Measurements from ENCODE around the gene DGLUCY.
"Not testable (repeated sequence)": the region's sequence is repeated elsewhere in the genome, so short reads cannot be mapped to it uniquely, and the experiment has no call there.

Gene DGLUCY

GRCh38 chr14:91237219-91237618, 123.3 kb downstream of the DGLUCY start:
- no peak for DNase-seq (ENCODE audit: low spot score)

GRCh38 chr14:91238085-91238484, 124.2 kb downstream of the DGLUCY start:
- no peak for DNase-seq (ENCODE audit: low spot score)

DNA sequence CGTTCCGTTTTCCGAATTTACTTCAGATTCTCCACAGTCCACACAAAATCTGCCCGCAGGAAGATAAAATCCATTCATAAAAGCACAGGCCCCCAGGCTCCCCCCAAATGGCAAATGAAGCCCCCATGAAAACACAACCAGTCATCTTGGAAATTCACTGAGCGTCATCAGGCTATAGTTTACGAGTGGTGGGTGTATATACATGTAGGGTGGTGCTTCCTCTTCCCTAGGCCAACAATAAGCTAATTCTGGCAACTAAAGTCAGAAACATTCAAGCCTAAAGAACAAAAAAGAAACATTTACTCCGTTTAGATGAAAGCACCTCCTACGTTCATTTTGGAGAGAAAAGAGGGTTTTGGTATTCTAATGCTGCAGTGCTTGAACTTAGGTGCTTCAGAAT, 124.8 kb downstream of the DGLUCY start:
- no peak for DNase-seq (ENCODE audit: low spot score)

DNA sequence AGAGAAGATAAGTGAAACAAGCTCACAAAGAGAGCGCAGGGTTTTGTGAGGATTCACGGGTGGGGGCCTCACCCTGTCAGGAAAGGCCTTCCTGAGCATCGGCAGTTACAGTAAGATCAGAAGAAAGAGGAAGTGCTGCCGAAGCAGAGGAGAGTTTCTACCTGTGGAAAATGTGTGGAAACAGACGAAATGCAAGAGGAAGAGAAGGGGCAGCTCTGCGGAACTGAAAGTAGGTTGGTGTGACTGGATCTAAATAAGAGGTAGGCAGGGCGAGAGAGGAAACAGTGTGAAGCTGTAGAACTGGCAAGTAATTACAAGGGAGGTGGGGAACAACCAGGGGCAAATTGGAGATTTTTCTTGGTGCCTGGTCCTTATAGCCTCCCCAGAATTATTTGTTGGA, 128.0 kb downstream of the DGLUCY start:
- no peak for DNase-seq (ENCODE audit: low spot score)

DNA sequence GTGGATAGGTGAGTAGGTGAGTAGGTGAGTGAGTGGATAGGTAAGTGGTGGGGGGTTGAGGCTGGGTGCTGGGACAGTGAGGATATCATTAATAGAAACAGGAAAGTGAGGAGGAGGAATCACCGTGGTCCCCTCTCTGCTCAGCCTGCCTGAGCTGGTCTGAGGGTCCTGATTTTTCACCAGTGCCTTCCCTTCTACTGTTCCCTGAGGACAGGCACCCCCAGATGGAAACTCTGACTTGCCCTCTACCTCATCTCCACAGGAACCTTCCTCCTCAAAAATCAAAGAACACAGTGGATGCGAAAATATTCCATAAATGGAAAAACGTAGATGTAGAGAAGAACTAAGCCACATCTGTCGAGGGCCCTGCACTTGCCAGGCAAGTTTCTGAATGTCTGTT, 128.8 kb downstream of the DGLUCY start:
- no peak for DNase-seq (ENCODE audit: low spot score)

GRCh38 chr14:91243074-91243471, 129.2 kb downstream of the DGLUCY start:
- no peak for DNase-seq (ENCODE audit: low spot score)

DNA sequence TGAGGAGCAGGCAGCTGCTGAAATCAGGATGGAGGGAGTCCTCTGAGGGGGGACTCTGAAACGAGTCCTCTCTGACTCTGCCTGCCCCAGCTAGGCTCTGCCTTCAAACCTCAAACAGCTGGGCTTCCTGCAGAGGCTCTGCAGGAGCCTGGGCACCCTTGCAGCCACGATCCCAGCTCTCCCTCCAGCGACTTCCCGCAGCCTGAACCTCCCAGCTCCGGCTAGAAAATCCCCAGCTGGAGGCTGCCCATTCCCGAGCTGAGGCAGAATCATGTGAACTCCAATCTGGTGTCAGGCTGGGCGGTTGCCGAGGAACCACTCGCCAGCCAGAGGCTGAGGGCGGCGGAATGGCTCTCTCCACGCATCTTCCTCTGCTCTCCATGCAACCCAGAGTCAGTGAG, 130.6 kb downstream of the DGLUCY start, which contains the start of gene GPR68:
TSS of gene GPR68 (minus strand) at position 204 of the 401 bp plus-strand sequence. CDS start 9,654 bp downstream, outside the sequence.
- DNase-seq (ENCODE audit: low spot score): no peak

GRCh38 chr14:91245029-91245428, 131.2 kb downstream of the DGLUCY start:
- DNase-seq (ENCODE audit: low spot score): no peak

GRCh38 chr14:91245616-91246015, 131.7 kb downstream of the DGLUCY start:
- not testable (repeated sequence) for DNase-seq (ENCODE audit: low spot score)

- no peak for DNase-seq (ENCODE audit: low spot score)
These were observed 132.4 kb downstream of the DGLUCY start for GRCh38 chr14:91246051-91246852.

- no peak for DNase-seq (ENCODE audit: low spot score)
These were observed 136.2 kb downstream of the DGLUCY start for GRCh38 chr14:91249841-91250616.

DNA sequence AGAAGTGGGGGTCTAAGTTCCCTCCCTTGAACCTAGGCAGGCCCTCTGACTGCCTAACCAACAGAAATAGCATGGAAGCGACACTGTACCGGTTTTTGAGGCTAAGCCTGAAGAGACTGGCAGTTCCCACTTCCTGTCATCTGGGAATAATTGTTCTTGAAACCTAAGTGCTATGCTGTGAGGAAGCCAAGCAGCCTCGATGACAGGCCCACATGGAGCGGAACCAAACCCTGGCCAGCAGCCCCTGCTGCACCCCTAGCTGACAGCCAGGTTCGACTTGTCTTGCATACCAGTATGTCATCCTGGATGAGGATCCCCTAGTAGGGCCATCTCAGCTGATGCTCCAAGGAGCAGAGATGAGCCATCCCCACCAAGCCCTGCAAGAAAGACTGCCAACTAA, 137.0 kb downstream of the DGLUCY start:
- no peak for DNase-seq (ENCODE audit: low spot score)

DNA sequence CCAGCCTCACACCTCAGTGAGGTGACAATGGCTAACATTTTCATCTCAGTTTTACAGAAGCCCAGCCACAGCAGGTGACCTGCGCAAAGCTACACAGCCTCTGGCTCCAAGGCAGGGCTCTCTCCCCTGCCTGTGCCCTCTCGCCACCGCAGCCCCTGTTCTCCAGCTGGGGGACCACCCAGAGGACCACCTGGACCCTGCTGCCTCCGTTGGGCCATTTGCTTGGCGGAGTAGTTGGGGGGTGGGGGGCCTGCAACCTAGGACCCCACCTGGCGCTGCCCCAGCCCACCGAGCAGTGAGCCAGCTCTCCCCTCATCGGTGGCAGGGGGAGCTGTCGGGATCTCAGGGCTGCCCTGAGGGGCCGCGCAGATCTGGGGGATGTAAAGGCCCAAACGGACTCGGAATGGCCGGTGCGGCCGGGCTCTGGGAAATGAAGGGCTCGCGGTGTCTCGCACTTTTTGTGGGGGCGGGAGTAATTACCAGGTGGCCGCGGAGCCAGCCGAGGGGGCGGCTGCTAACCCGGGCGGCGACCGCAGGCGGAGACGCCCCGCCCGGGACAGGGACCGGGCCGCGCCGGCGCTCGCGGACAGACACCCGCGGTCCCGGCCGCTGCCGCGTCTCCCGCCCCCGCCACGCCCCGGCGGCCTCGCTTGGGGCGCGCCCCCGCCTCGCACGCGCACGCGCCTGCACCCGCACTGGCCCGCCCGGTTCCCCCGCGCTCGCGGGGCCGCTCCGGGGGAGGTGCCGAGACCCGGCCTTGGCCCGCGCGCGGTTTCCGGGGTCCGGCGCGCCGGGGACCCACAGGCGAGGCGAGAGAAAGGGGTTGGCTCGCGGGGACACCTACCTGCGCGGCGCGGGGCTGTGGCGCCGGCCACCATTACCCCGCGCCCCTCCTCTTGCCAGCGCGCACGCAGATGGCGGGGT, 139.3 kb downstream of the DGLUCY start:
- DNase-seq (ENCODE audit: low spot score): no peak

DNA sequence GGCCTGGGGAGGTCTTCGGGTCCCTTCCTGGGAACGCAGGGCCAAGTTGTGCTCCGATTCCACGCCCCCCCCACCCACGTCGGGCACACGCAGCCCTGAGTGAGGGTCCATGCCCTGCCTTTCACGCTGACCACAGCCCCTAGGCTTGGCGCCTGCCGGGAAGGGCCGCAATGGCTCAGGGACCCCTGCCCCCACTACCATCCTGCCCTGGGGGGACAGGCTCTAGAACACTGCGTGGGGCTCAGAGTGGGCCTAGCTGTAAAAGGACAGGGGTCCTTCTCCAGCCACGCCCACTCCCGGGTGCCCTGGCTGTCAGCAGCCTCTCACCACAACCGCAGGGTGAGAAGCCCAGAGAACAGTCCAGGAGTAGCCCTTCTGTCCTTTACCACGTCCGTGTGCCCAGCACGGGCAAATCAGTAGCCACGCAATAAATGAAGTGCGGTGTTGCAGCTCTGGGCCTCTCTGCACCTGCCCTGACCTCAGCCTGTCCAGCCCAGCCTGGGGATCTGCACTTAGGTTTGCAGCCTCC, 140.0 kb downstream of the DGLUCY start:
- DNase-seq (ENCODE audit: low spot score): no peak

GRCh38 chr14:91254461-91254860, 140.6 kb downstream of the DGLUCY start:
- no peak for DNase-seq (ENCODE audit: low spot score)

DNA sequence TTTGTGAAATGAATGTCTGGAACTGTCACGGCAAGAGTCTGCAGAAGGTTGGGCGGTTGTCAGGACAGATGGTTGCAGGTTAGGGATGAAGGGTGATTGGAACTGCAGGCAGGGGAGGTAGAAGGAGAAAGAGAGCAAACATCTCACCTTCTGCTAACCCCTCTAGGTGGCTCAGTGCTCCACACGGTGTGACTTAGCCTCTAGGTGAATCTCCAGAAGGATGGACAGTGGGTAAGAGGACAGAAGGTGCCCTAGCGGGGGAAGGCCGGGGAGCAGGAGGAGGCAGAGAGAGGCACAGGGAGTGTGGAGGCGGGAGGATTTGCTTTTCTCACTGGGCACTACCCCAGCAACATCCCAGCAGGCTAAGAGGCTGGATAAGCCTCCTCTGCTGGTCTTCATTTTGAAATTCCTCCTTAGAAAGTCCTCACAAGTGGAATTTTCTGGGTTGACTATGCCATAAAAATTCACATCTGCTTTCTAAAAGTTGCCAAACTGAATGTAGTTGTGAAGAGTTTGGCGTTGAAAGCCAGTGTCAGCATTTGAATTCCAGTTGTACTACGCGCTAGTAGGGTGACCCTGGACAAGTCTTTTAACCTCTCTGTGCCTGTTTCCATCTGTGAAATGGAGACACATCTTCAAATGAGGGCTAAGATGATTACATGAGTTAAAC, 141.3 kb downstream of the DGLUCY start:
- DNase-seq (ENCODE audit: low spot score): no peak

GRCh38 chr14:91256661-91257060, 142.8 kb downstream of the DGLUCY start:
- DNase-seq (ENCODE audit: low spot score): no peak

- no peak for DNase-seq (ENCODE audit: low spot score)
These were observed 143.6 kb downstream of the DGLUCY start for GRCh38 chr14:91257328-91258010.

GRCh38 chr14:91258011-91258618, 144.2 kb downstream of the DGLUCY start:
- DNase-seq (ENCODE audit: low spot score): no peak

- no peak for DNase-seq (ENCODE audit: low spot score)
These were observed 145.0 kb downstream of the DGLUCY start for GRCh38 chr14:91258876-91259275.

Measured in RKO (cell line).